ENCODE measurements around the gene ZNF490. TPM values are rescaled to one million over a fixed set of nuclear protein-coding genes. Genes with fewer than 3 reads are reported as not detected.
"Not testable (repeated sequence)": the region's sequence is repeated elsewhere in the genome, so short reads cannot be mapped to it uniquely, and the experiment has no call there.

ZNF490 gene
- total RNA-seq, 2 donors from 2014 or later = 12.8 to 16.0 TPM

GRCh38 chr19:12603714-12604113 lies 6.9 kb downstream of the ZNF490 start:
- no peak overlapping the region for H3K4me3 Mint-ChIP-seq
- peaks cover 23% of the 10 kb centered on the region for H3K4me1 Mint-ChIP-seq (ENCODE audit: low read depth)
- peaks cover 0 to 4% of the 10 kb centered on the region in 2 donors for H3K36me3 Mint-ChIP-seq (ENCODE audit: insufficient read depth in 2 of 2)
- H3K27ac Mint-ChIP-seq = peak overlapping the region; percentile 61
- ATAC-seq (replicated peaks in 1 of 2) (peak; percentile 97 to 98), DNase-seq (peak; percentile 30 to 57)
- no peaks in the 10 kb centered on the region for H3K27me3 Mint-ChIP-seq (ENCODE audit: low read depth)
- no peaks in the 10 kb centered on the region for H3K9me3 Mint-ChIP-seq

DNA sequence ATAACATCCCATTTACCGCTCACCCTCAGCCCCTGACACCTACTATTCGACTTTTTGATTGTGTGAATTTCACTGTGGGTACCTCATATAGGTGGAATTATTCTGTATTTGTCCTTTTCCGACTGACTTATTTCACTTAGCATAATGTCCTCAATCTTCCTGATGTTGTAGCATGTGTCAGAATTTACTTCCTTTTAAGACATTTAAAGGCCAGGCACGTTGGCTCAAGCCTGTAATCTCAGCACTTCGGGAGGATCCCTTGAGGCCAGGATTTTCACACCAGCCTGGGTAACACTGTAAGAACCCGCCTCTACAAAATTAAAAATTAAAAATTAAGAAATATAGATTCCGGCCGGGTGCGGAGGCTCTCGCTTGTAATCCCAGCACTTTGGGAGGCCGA lies 13.0 kb downstream of the ZNF490 start:
- DNase-seq = no peak
- peaks cover 0 to 4% of the 10 kb centered on the region in 2 donors for H3K36me3 Mint-ChIP-seq (ENCODE audit: insufficient read depth in 2 of 2)
- no peaks in the 10 kb centered on the region for H3K9me3 Mint-ChIP-seq
- H3K4me3 Mint-ChIP-seq = no peak overlapping the region
- H3K4me1 Mint-ChIP-seq (ENCODE audit: low read depth) = peaks cover 6% of the 10 kb centered on the region
- H3K27ac Mint-ChIP-seq = no peak overlapping the region
- H3K27me3 Mint-ChIP-seq (ENCODE audit: low read depth) = no peaks in the 10 kb centered on the region
- ATAC-seq (replicated peaks in 1 of 2) = no peak

DNA sequence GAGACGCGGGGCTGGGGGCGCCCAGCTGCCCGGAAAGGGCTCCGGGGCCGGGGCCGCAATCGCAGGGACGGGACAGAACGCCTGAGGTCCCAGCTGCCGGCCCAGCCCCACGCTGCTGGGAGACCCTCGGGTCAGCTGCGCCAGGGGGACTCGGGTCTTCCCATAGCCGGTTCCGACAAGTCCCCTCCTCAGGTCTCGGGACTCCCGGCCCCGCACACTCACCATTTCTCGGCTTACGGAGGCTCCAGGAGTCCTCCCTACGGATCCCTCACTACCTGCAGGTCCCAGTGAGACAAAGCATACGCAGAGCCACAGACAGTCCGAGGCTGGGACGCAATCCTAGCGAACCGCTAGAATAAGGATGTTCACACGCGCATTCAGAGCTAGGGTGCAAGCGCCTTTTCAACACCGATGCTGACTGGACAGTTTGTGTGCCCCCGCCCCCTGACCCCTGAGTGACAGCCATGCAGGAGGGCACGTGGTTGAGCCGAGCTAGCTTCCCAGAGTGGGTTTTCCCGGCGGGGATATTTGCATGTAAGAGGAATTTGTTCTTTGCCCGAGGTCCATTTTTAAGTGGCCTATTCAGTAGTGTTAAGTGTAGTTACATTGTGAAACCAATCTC lies 13.6 kb downstream of the ZNF490 start:
- Mint-ChIP-seq H3K36me3 (ENCODE audit: insufficient read depth in 2 of 2) (peaks cover 0 to 4% of the 10 kb centered on the region in 2 donors), H3K4me1 (ENCODE audit: low read depth) (peaks cover 6% of the 10 kb centered on the region), H3K4me3 (no peak overlapping the region), H3K27me3 (ENCODE audit: low read depth) (no peaks in the 10 kb centered on the region), H3K27ac (no peak overlapping the region), H3K9me3 (no peaks in the 10 kb centered on the region)
- no peak for DNase-seq
- no peak for ATAC-seq (replicated peaks in 1 of 2)

GRCh38 chr19:12596485-12596884 lies 14.1 kb downstream of the ZNF490 start:
- Mint-ChIP-seq H3K36me3 (ENCODE audit: insufficient read depth in 2 of 2) (peaks cover 0 to 4% of the 10 kb centered on the region in 2 donors), H3K9me3 (no peaks in the 10 kb centered on the region), H3K4me3 (no peak overlapping the region), H3K27ac (no peak overlapping the region), H3K4me1 (ENCODE audit: low read depth) (peaks cover 6% of the 10 kb centered on the region), H3K27me3 (ENCODE audit: low read depth) (no peaks in the 10 kb centered on the region)
- ATAC-seq (replicated peaks in 1 of 2) (no peak), DNase-seq (no peak)

DNA sequence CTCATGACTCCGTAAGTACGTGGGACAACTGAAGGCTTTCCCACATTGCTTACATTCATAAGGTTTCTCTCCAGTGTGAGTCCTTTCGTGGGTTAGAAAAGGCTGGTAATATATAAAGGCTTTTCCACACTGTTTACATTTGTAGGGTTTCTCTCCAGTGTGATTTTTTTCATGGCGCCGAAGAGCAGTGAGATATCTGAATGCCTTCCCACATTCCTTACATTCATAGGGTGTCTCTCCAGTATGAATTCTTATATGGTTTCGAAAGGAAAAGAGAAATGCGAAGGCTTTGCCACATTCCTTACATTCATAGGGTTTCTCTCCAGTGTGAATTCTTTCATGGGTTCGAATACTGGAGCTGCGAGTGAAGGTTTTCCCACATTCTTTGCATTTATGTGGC lies 29.5 kb downstream of the ZNF490 start:
- Mint-ChIP-seq H3K9me3 (peaks cover 4 to 15% of the 10 kb centered on the region in 2 donors), H3K27me3 (ENCODE audit: low read depth) (no peaks in the 10 kb centered on the region), H3K4me3 (no peak overlapping the region), H3K36me3 (ENCODE audit: insufficient read depth in 2 of 2) (peaks cover 24 to 46% of the 10 kb centered on the region in 2 donors), H3K4me1 (ENCODE audit: low read depth) (no peaks in the 10 kb centered on the region), H3K27ac (no peak overlapping the region)
- ATAC-seq (replicated peaks in 1 of 2) (no peak), DNase-seq (no peak)

DNA sequence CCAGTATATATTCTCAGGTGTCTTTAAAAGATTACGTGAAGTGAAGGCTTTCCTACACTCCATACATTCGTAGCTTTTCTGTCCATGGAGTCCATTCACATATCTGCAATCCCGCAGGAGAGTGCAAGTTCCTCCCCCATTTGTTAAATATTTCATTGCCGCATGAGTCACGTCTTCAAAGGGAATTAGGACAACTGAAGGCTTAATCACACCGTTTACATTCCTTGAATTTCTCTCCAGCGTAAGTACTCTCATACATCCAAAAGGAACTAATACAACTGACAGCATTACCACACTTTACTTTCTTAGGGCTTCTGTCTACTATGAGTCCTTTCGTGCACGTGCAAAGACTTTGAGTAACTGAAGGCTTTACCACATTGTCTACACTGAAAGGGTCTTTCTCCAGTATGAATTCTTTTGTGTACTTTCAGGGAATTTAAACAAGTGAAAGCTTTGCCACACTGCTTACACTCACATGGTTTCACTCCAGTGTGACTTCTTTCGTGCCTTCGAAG lies 30.4 kb downstream of the ZNF490 start:
- H3K9me3 Mint-ChIP-seq = peaks cover 4 to 15% of the 10 kb centered on the region in 2 donors
- no peak overlapping the region for H3K27ac Mint-ChIP-seq
- no peaks in the 10 kb centered on the region for H3K27me3 Mint-ChIP-seq (ENCODE audit: low read depth)
- no peak for DNase-seq
- H3K36me3 Mint-ChIP-seq (ENCODE audit: insufficient read depth in 2 of 2) = peaks cover 24 to 46% of the 10 kb centered on the region in 2 donors
- ATAC-seq (replicated peaks in 1 of 2) = no peak
- H3K4me1 Mint-ChIP-seq (ENCODE audit: low read depth) = no peaks in the 10 kb centered on the region
- no peak overlapping the region for H3K4me3 Mint-ChIP-seq

GRCh38 chr19:12578641-12579040 lies 32.0 kb downstream of the ZNF490 start:
- Mint-ChIP-seq H3K27me3 (ENCODE audit: low read depth) (no peaks in the 10 kb centered on the region), H3K9me3 (peaks cover 4 to 15% of the 10 kb centered on the region in 2 donors), H3K36me3 (ENCODE audit: insufficient read depth in 2 of 2) (peaks cover 24 to 46% of the 10 kb centered on the region in 2 donors), H3K4me1 (ENCODE audit: low read depth) (peaks cover 10% of the 10 kb centered on the region), H3K27ac (no peak overlapping the region), H3K4me3 (no peak overlapping the region)
- DNase-seq (no peak), ATAC-seq (replicated peaks in 1 of 2) (no peak)

GRCh38 chr19:12574036-12574435 lies 36.6 kb downstream of the ZNF490 start:
- Mint-ChIP-seq H3K4me3 (no peak overlapping the region), H3K27ac (no peak overlapping the region), H3K9me3 (peaks cover 0 to 3% of the 10 kb centered on the region in 2 donors), H3K4me1 (ENCODE audit: low read depth) (peaks cover 10% of the 10 kb centered on the region), H3K36me3 (ENCODE audit: insufficient read depth in 2 of 2) (peaks cover 4 to 7% of the 10 kb centered on the region in 2 donors), H3K27me3 (ENCODE audit: low read depth) (no peaks in the 10 kb centered on the region)
- no peak for DNase-seq
- no peak for ATAC-seq (replicated peaks in 1 of 2)

- Mint-ChIP-seq H3K27me3 (ENCODE audit: low read depth) (no peaks in the 10 kb centered on the region), H3K4me3 (no peak overlapping the region), H3K36me3 (ENCODE audit: insufficient read depth in 2 of 2) (no peaks in the 10 kb centered on the region), H3K27ac (no peak overlapping the region), H3K9me3 (no peaks in the 10 kb centered on the region), H3K4me1 (ENCODE audit: low read depth) (peaks cover 7% of the 10 kb centered on the region)
- DNase-seq = no peak
- no peak for ATAC-seq (replicated peaks in 1 of 2)
Measured at GRCh38 chr19:12567951-12568350, 42.7 kb downstream of the ZNF490 start.

DNA sequence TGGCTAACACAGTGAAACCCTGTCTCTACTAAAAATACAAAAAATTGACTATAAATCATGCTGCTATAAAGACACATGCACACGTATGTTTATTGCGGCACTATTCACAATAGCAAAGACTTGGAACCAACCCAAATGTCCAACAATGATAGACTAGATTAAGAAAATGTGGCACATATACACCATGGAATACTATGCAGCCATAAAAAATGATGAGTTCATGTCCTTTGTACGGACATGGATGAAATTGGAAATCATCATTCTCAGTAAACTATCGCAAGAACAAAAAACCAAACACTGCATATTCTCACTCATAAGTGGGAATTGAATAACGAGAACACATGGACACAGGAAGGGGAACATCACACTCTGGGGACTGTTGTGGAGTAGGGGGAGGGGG lies 44.2 kb downstream of the ZNF490 start:
- not testable (repeated sequence) for ATAC-seq (replicated peaks in 1 of 2); H3K4me1 Mint-ChIP-seq (ENCODE audit: low read depth); DNase-seq; H3K9me3 Mint-ChIP-seq; H3K4me3 Mint-ChIP-seq; H3K27me3 Mint-ChIP-seq (ENCODE audit: low read depth); H3K27ac Mint-ChIP-seq; H3K36me3 Mint-ChIP-seq (ENCODE audit: insufficient read depth in 2 of 2)

DNA sequence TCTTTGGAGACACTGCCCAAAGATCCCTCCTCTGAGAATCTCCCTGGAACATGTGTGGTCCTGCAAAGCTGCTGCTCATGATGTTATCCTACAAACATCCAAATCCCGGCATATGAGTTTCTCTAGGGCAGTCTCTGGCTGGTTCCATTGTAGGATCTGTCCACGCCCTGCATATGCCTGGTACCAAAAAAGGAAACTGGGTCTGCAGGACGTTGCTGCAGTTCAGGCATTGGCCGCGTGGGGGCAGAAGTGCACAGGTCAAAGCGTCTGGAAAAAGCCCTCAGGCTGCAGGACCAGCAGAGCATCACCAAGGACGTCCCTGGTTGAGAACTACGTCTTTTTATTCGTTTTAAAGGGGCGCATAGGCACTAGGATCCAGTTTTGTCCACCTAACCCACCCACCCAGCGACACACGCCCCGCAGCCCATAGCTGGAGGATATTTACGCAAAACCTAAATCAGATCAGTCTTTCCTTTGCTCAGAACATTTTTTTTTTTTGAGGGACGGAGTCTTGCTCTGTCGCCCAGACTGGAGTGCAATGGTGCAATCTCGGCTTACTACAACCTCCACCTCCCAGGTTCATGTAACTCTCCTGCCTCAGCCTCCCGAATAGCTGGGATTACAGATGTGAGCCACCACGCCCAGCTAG lies 46.5 kb downstream of the ZNF490 start:
- Mint-ChIP-seq H3K27me3 (ENCODE audit: low read depth) (no peaks in the 10 kb centered on the region), H3K9me3 (no peaks in the 10 kb centered on the region), H3K36me3 (ENCODE audit: insufficient read depth in 2 of 2) (no peaks in the 10 kb centered on the region), H3K4me1 (ENCODE audit: low read depth) (peaks cover 7% of the 10 kb centered on the region), H3K4me3 (peak overlapping the region; percentile 23 to 32), H3K27ac (no peak overlapping the region)
- DNase-seq (peak; percentile 89 to 94), ATAC-seq (replicated peaks in 1 of 2) (peak; percentile 86 to 89)

- ATAC-seq (replicated peaks in 1 of 2) = no peak
- H3K27ac Mint-ChIP-seq = no peak overlapping the region
- peak in 1 of 2 donors; percentile 8 for DNase-seq
- H3K27me3 Mint-ChIP-seq (ENCODE audit: low read depth) = no peaks in the 10 kb centered on the region
- H3K9me3 Mint-ChIP-seq = no peaks in the 10 kb centered on the region
- H3K36me3 Mint-ChIP-seq (ENCODE audit: insufficient read depth in 2 of 2) = peaks cover 3 to 6% of the 10 kb centered on the region in 2 donors
- no peak overlapping the region for H3K4me3 Mint-ChIP-seq
- peaks cover 17% of the 10 kb centered on the region for H3K4me1 Mint-ChIP-seq (ENCODE audit: low read depth)
Measured at GRCh38 chr19:12555456-12555930, 55.1 kb downstream of the ZNF490 start.

DNA sequence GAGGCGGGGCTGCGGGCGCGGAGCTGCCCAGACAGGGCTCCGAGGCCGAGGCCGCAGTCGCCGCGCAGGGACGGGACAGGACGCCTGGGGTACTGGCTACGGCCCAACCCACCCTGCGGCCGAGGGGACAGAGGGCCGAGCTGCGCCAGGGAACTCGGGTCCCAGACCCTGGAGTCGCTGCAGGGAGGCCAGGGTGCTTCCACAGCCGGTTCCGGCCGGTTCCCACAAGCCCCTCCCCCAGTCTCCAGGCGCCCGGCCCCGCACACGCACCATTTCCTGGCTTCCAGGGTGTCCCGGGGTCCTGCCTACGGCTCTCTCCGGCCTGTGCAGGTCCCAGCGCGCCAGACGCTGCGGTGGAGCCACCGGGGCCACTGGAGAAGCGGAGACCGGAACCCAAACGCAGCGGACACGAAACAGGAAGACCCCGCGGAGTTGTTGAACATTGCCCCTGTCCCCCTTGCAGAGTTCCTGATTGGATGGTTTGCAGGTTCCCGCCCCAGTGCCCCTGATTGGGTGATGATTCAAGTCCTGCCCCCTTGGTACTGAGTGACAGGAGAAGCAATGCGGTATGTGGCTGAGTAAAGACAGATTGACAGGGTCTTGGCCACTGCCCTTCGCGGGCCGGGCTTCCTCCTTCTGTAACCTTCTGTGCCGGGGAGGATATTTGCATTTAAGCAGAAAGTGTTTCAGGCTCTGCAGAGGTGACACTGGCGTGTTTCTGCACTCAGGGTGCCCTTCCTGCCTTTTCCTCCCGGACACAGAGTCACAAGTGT lies 59.4 kb downstream of the ZNF490 start, which contains the start of gene ZNF564:
Gene ZNF564, minus strand, starts transcription at position 423 of the 773 bp plus-strand sequence. Its CDS starts 150 bp downstream, at position 273.
- Mint-ChIP-seq H3K9me3 (no peaks in the 10 kb centered on the region), H3K27ac (peak within 1 kb of the TSS; percentile 95), H3K27me3 (ENCODE audit: low read depth) (no peaks in the 10 kb centered on the region), H3K4me3 (peak within 1 kb of the TSS; percentile 96 to 97), H3K4me1 (ENCODE audit: low read depth) (peaks cover 50% of the 10 kb centered on the region), H3K36me3 (ENCODE audit: insufficient read depth in 2 of 2) (peaks cover 3 to 7% of the 10 kb centered on the region in 2 donors)
- ATAC-seq (replicated peaks in 1 of 2) (peak; percentile 99 to 100), DNase-seq (peak; percentile 90 to 95)

All from activated T-cell treated with anti-CD3 and anti-CD28 coated beads, Interleukin-2, amount 50 U/mL, for 72 hours (primary cell).